B cell (primary cell): ENCODE results near the gene ERCC1. TPM values are rescaled to one million over a fixed set of nuclear protein-coding genes. Genes with fewer than 3 reads are reported as not detected.

ENCODE experiments used
- ATAC-seq: fragments of 200-7000 bp; cut with Tn5 transposase; one replicate; pipeline ENCODE4 v1.10.0; 2021; ENCODE audit warnings: low read depth, mild to moderate bottlenecking, moderate number of reproducible peaks, moderate library complexity
- CTCF ChIA-PET: fragments of 350-600 bp; sonication (Branson Sonifier 250); formaldehyde crosslinking; loops from one replicate; lab custom pipeline; 2021; ENCODE audit warnings: antibody characterized with exemption, inconsistent platforms; lab: Charles Lee
- POLR2A ChIA-PET: fragments of 350-600 bp; sonication (Branson Sonifier 250); formaldehyde crosslinking; loops from one replicate; lab custom pipeline; 2021; ENCODE audit warnings: antibody characterized with exemption; lab: Charles Lee
- DNase-seq: peaks from one replicate; pipeline ENCODE4 v3.0.0; 2013
- H2AFZ ChIP-seq: 2 replicates; pipeline ENCODE4 v1.6.1; 2012; ENCODE audit warnings: mild to moderate bottlenecking, low read depth, low read length; ENCODE audit not compliant: insufficient read depth, poor library complexity, severe bottlenecking
- H3K27ac ChIP-seq, 2 donors: 1 replicate in 1 of 2; 2 replicates in 1 of 2; pipeline ENCODE4 v1.5.1; 2012 to 2013; ENCODE audit warnings: low read length in 2 of 2, mild to moderate bottlenecking in 2 of 2, moderate library complexity in 1 of 2
- H3K27me3 ChIP-seq, 4 experiments: fragments of 200-600 bp in 1 of 4; sonication (generic) in 1 of 4; replicated peaks in 1 of 4; 1 replicate in 2 of 4; 2 replicates in 2 of 4; pipeline versions ENCODE4 v1.6.1 to v1.7.0; 2013 to 2016; ENCODE audit warnings: low read length in 3 of 4, mild to moderate bottlenecking in 2 of 4, mixed read lengths in 1 of 4, moderate library complexity in 1 of 4; ENCODE audit not compliant: insufficient read depth in 4 of 4, control insufficient read depth in 3 of 4; ENCODE audit errors: control extremely low read depth in 1 of 4
- H3K36me3 ChIP-seq, 2 experiments: replicated peaks in 1 of 2; 1 replicate in 1 of 2; 2 replicates in 1 of 2; pipeline versions ENCODE4 v1.6.1 to v1.7.1; 2013; ENCODE audit warnings: low read length in 1 of 2; ENCODE audit not compliant: insufficient read depth in 2 of 2, control insufficient read depth in 1 of 2; ENCODE audit errors: control extremely low read depth in 1 of 2, extremely low read depth in 1 of 2
- H3K4me1 ChIP-seq, 2 donors: fragments of 200-600 bp in 1 of 2; sonication (generic) in 1 of 2; 1 replicate in 1 of 2; 2 replicates in 1 of 2; pipeline versions ENCODE4 v1.5.1 to v1.6.1; 2013 to 2017; ENCODE audit warnings: low read length in 2 of 2; ENCODE audit not compliant: control insufficient read depth in 2 of 2, insufficient read depth in 2 of 2
- H3K4me2 ChIP-seq: replicated peaks from 2 replicates; pipeline ENCODE3; 2012; ENCODE audit warnings: mild to moderate bottlenecking, low read depth, low read length; ENCODE audit not compliant: poor library complexity, severe bottlenecking
- H3K4me3 ChIP-seq, 5 experiments: fragments of 200-600 bp in 1 of 5; sonication (generic) in 1 of 5; 1 replicate in 3 of 5; 2 replicates in 2 of 5; pipeline versions ENCODE4 v1.5.1 to v1.7.0; 2011 to 2016; ENCODE audit warnings: low read length in 4 of 5, mild to moderate bottlenecking in 4 of 5, low read depth in 2 of 5, control low read depth in 1 of 5, moderate library complexity in 1 of 5; ENCODE audit not compliant: insufficient read depth in 1 of 5; ENCODE audit errors: control extremely low read depth in 1 of 5, extremely low read depth in 1 of 5
- H3K79me2 ChIP-seq: fragments of 200-600 bp; sonication (generic); one replicate; pipeline ENCODE4 v1.6.0; 2016; ENCODE audit warnings: low read length; ENCODE audit not compliant: control insufficient read depth, insufficient read depth
- H3K9ac ChIP-seq: fragments of 200-600 bp; sonication (generic); 2 replicates; pipeline ENCODE4 v1.6.1; 2017; ENCODE audit warnings: mild to moderate bottlenecking, low read length, moderate library complexity
- H3K9me3 ChIP-seq, 3 donors: one replicate each; pipeline versions ENCODE4 v1.6.1 to v1.7.1; 2013; ENCODE audit warnings: low read length in 2 of 3; ENCODE audit not compliant: control insufficient read depth in 2 of 3, insufficient read depth in 1 of 3; ENCODE audit errors: control extremely low read depth in 1 of 3
- H4K20me1 ChIP-seq: 2 replicates; pipeline ENCODE4 v1.6.0; 2012; ENCODE audit warnings: mild to moderate bottlenecking, low read length; ENCODE audit not compliant: insufficient read depth, control insufficient read depth, poor library complexity, severe bottlenecking
- H3K27ac Mint-ChIP-seq: one replicate; pipeline ENCODE4 v1.8.0; 2021; ENCODE audit warnings: mixed read lengths
- H3K27me3 Mint-ChIP-seq: one replicate; pipeline ENCODE4 v1.8.0; 2021; ENCODE audit warnings: mixed read lengths
- H3K4me1 Mint-ChIP-seq: one replicate; pipeline ENCODE4 v1.8.0; 2021; ENCODE audit warnings: mixed read lengths
- H3K4me3 Mint-ChIP-seq: one replicate; pipeline ENCODE4 v1.8.0; 2021; ENCODE audit warnings: mixed read lengths
- H3K9me3 Mint-ChIP-seq: one replicate; pipeline ENCODE4 v1.8.0; 2022; ENCODE audit warnings: mixed read lengths; ENCODE audit not compliant: insufficient read depth
- CTCF ChIP-seq: fragments of 200-600 bp; IDR thresholded peaks from one replicate; pipeline ENCODE4 v1.8.0; 2022; ENCODE audit warnings: antibody characterized with exemption, mild to moderate bottlenecking
- EZH2 ChIP-seq: IDR thresholded peaks from 2 replicates; pipeline ENCODE4 v1.6.1; 2012; ENCODE audit warnings: borderline replicate concordance, low read depth, mild to moderate bottlenecking, moderate library complexity, low read length; ENCODE audit not compliant: insufficient read depth, poor library complexity, severe bottlenecking
- WGBS: methylation state at CpG from one replicate; pipeline ENCODE4 v1.1.5; 2013; ENCODE audit warnings: missing lambda C conversion rate; ENCODE audit not compliant: insufficient coverage; 5-methylcytosine and 5-hydroxymethylcytosine counted together
- intact Hi-C: fragments of 100-400 bp; cut with micrococcal nuclease; formaldehyde crosslinking; loops from one replicate; pipeline ENCODE4 v1.10.0; 2022
- polyA plus RNA-seq: library from polyadenylated mRNA; depleted of rRNA; stranded (reverse); fragments of >200 nt; gene quantifications from 2 replicates; pipeline ENCODE4 v1.2.3, GENCODE V29; 2012
- total RNA-seq, 2 donors: library from RNA; stranded (reverse); fragments of 120-200 nt in 1 of 2; gene quantifications; 1 replicate in 1 of 2; 2 replicates in 1 of 2; pipeline versions ENCODE4 v1.2.3 to v1.2.4, GENCODE V29; 2013 to 2022

ERCC1 gene
- total and polyA plus RNA-seq, 2 donors (not counting 1 experiment from before 2014, with no cell fraction given) = 75.7 to 81.9 TPM

GRCh38 chr19:45403272-45403671 is 20.4 kb downstream of the ERCC1 start:
- TF ChIP-seq CTCF = no peak
- no peak for TF ChIP-seq EZH2
- H3K9ac ChIP-seq = no peak overlapping the region
- intact Hi-C loops = loop anchor here (10.0 kb wide), 1 partner anchor 592 kb away; the partner anchor contains the start of gene CCDC61
- CTCF ChIA-PET = interaction anchor here (0.6 to 4.9 kb wide), 11 partner anchors 11 to 591 kb away, joined by 3 to 66 read pairs (median 6); no protein-coding TSS in a partner anchor
- H3K27ac ChIP-seq = no peak overlapping the region
- Mint-ChIP-seq H3K9me3 (no peaks in the 10 kb centered on the region), H3K27me3 (peaks cover 26% of the 10 kb centered on the region), H3K4me1 (peaks cover 44% of the 10 kb centered on the region), H3K4me3 (no peak overlapping the region), H3K27ac (no peak overlapping the region)
- 95% methylated on average over 4 of the region's 4 CpGs for WGBS
- no peak overlapping the region for H2AFZ ChIP-seq
- ATAC-seq (no peak), DNase-seq (no peak)
- peaks cover 0 to 12% (median 0%) of the 10 kb centered on the region in 3 donors for H3K9me3 ChIP-seq
- peaks cover 0 to 45% (median 24%) of the 10 kb centered on the region in 4 experiments for H3K27me3 ChIP-seq
- H3K4me1 ChIP-seq = peaks cover 41 to 46% of the 10 kb centered on the region in 2 donors
- H4K20me1 ChIP-seq = peaks cover 28% of the 10 kb centered on the region
- POLR2A ChIA-PET = interaction anchor here (1.1 to 1.3 kb wide), 2 partner anchors 66 to 181 kb away, joined by 3 to 5 read pairs; no protein-coding TSS in a partner anchor
- H3K36me3 ChIP-seq = no peaks in the 10 kb centered on the region
- H3K79me2 ChIP-seq = peaks cover 31% of the 10 kb centered on the region
- no peak overlapping the region for H3K4me3 ChIP-seq
- no peak overlapping the region for H3K4me2 ChIP-seq

- DNase-seq (peak; percentile 72), ATAC-seq (no peak)
- Mint-ChIP-seq H3K4me1 (peaks cover 43% of the 10 kb centered on the region), H3K9me3 (no peaks in the 10 kb centered on the region), H3K27me3 (peaks cover 30% of the 10 kb centered on the region), H3K27ac (no peak overlapping the region), H3K4me3 (no peak overlapping the region)
- ChIA-PET POLR2A (interaction anchor here (0.6 to 1.3 kb wide), 2 partner anchors 12 to 67 kb away, joined by 3 to 5 read pairs; no protein-coding TSS in a partner anchor), CTCF (interaction anchor here (0.6 to 4.9 kb wide), 29 partner anchors 9 to 377 kb away, joined by 3 to 66 read pairs (median 5); partner anchors contain the start of genes ERCC1 and QPCTL)
- WGBS = 24% methylated on average over 40 of the region's 40 CpGs
- Histone ChIP-seq H4K20me1 (peaks cover 28% of the 10 kb centered on the region), H2AFZ (no peak overlapping the region), H3K27ac (no peak overlapping the region), H3K36me3 (no peaks in the 10 kb centered on the region), H3K9ac (no peak overlapping the region), H3K4me3 (no peak overlapping the region), H3K27me3 (peaks cover 0 to 52% (median 29%) of the 10 kb centered on the region in 4 experiments), H3K4me1 (peaks cover 43 to 50% of the 10 kb centered on the region in 2 donors), H3K4me2 (peak overlapping the region; percentile 65), H3K79me2 (peaks cover 31% of the 10 kb centered on the region), H3K9me3 (peaks cover 0 to 12% (median 0%) of the 10 kb centered on the region in 3 donors)
- intact Hi-C loops = loop anchor here (1.0 to 10.0 kb wide), 2 partner anchors 76 to 592 kb away; partner anchors contain the start of gene CCDC61
- TF ChIP-seq EZH2 = no peak
- TF ChIP-seq CTCF = peak; percentile 72
Measured at GRCh38 chr19:45402298-45403061, 21.2 kb downstream of the ERCC1 start.
